ENCODE results near the gene TNFSF13.

The TNFSF13 gene

DNA sequence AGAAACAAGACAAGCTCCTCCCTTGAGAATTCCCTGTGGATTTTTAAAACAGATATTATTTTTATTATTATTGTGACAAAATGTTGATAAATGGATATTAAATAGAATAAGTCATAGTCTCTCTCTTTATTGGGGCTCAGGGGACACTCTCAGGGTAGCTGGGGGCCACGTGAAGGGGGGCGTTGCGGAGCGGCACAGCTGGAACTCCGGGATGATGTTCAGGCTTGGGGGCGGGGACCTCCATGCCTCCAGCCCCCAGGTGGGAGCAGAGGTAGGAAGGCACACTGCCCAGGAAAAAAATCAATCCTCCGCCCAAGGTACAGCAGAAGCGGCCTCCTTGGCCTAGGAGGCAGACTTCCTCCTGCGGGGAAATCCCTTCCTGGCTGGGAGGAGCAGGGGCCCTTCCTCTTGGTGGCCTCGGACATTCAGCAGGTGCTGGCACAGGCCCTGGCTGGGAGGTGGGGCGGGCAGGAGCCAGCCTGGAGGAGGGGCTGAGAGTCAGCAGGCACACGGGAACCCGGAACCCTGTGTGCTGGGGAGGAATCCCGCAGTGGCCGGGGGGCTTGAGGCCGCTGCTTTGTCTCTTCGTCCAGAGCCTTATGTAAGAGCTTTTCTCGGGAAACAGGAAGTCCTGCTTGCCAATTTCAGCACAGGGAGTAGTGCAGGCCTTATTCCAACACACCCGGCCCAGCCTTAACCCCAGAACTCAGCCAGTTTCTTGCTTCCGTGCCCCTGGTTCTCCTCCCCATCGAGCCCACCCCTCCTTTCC is 591 bp upstream of the TNFSF13 start:
- H3K4me3 ChIP-seq (ENCODE audit: low read length): peak overlapping the region; percentile 44
- peaks cover 34% of the 10 kb centered on the region for H3K4me1 ChIP-seq (ENCODE audit: low read length)
- DNase-seq: peak; percentile 80
- TF ChIP-seq EZH2 (optimal IDR thresholded peaks at IDR 0.05; ENCODE audit: low read depth, low read length): no peak
- no peak for TF ChIP-seq EZH2phosphoT487 (IDR thresholded peaks at IDR 0.05; ENCODE audit: low read length)
- TF ChIP-seq, protein P1, sequence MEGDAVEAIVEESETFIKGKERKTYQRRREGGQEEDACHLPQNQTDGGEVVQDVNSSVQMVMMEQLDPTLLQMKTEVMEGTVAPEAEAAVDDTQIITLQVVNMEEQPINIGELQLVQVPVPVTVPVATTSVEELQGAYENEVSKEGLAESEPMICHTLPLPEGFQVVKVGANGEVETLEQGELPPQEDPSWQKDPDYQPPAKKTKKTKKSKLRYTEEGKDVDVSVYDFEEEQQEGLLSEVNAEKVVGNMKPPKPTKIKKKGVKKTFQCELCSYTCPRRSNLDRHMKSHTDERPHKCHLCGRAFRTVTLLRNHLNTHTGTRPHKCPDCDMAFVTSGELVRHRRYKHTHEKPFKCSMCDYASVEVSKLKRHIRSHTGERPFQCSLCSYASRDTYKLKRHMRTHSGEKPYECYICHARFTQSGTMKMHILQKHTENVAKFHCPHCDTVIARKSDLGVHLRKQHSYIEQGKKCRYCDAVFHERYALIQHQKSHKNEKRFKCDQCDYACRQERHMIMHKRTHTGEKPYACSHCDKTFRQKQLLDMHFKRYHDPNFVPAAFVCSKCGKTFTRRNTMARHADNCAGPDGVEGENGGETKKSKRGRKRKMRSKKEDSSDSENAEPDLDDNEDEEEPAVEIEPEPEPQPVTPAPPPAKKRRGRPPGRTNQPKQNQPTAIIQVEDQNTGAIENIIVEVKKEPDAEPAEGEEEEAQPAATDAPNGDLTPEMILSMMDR (IDR thresholded peaks at IDR 0.05; ENCODE audit: low read length): no peak
- no peak overlapping the region for H3K27ac ChIP-seq (ENCODE audit: low read length)
- peaks cover 17% of the 10 kb centered on the region for H3K79me2 ChIP-seq (ENCODE audit: low read length)
- peak overlapping the region; percentile 68 for H2AFZ ChIP-seq (ENCODE audit: low read length)
- peak overlapping the region; percentile 77 for H3K4me2 ChIP-seq (ENCODE audit: low read depth, low read length)
- H3K36me3 ChIP-seq (replicated peaks; ENCODE audit: insufficient read depth, low read length): no peaks in the 10 kb centered on the region
- H3F3A ChIP-seq (ENCODE audit: insufficient read depth, low read length): peaks cover 21% of the 10 kb centered on the region
- H3K27me3 ChIP-seq (replicated peaks; ENCODE audit: insufficient read depth, low read length): no peaks in the 10 kb centered on the region
- H4K20me1 ChIP-seq (ENCODE audit: insufficient read depth, low read length): no peaks in the 10 kb centered on the region
- H3K9me3 ChIP-seq (replicated peaks; ENCODE audit: insufficient read depth, low read length): no peaks in the 10 kb centered on the region
- peak overlapping the region; percentile 48; the same call in 1 of the 2 replicates for H3K9ac ChIP-seq (ENCODE audit: low read length)
- no peaks in the 10 kb centered on the region for H3K9me2 ChIP-seq (replicated peaks; ENCODE audit: insufficient read depth, low read length)

DNA sequence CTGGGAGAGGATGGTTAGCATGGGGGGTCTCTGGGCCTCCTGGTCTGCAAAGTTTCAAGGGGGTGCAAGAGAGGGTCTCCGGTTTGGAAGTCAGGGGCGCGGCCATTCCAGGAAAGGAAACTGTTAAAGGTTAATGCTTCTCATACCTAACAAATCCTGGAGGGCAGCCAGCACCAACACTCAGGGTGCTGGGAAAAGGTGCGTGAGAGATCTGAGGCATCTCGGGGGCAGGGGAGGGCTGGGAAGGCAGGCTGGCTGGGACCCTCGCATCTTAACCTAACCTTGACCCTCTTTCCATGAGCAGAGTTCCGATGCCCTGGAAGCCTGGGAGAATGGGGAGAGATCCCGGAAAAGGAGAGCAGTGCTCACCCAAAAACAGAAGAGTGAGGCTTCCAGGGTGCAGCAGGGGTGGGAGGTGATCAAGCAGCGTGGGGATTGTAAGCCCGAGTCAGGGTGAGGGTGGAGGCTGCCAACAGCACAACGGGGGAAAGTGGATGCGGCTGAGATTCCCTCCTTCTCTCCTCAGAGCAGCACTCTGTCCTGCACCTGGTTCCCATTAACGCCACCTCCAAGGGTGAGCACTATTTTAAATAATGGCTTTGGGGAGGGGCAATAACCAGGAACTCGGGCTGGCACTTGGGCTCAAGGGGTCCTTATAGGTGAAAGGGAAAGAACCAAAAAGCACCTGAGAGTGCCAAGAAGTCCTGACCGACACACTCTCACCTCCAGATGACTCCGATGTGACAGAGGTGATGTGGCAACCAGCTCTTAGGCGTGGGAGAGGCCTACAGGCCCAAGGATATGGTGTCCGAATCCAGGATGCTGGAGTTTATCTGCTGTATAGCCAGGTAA is 996 bp downstream of the TNFSF13 start:
- no peaks in the 10 kb centered on the region for H3K36me3 ChIP-seq (replicated peaks; ENCODE audit: insufficient read depth, low read length)
- H4K20me1 ChIP-seq (ENCODE audit: insufficient read depth, low read length): no peaks in the 10 kb centered on the region
- no peaks in the 10 kb centered on the region for H3K9me3 ChIP-seq (replicated peaks; ENCODE audit: insufficient read depth, low read length)
- no peak overlapping the region; the same call in 1 of the 2 replicates for H3K9ac ChIP-seq (ENCODE audit: low read length)
- H3K9me2 ChIP-seq (replicated peaks; ENCODE audit: insufficient read depth, low read length): no peaks in the 10 kb centered on the region
- H2AFZ ChIP-seq (ENCODE audit: low read length): peak overlapping the region; percentile 92; the same call in 1 of the 2 replicates
- H3K27ac ChIP-seq (ENCODE audit: low read length): no peak overlapping the region
- TF ChIP-seq EZH2 (optimal IDR thresholded peaks at IDR 0.05; ENCODE audit: low read depth, low read length) (no peak), EZH2phosphoT487 (IDR thresholded peaks at IDR 0.05; ENCODE audit: low read length) (no peak)
- TF ChIP-seq, protein P1 (IDR thresholded peaks at IDR 0.05; ENCODE audit: low read length): no peak
- H3F3A ChIP-seq (ENCODE audit: insufficient read depth, low read length): peaks cover 14% of the 10 kb centered on the region; the same call in 1 of the 2 replicates
- H3K4me1 ChIP-seq (ENCODE audit: low read length): peaks cover 26% of the 10 kb centered on the region
- no peak overlapping the region for H3K4me3 ChIP-seq (ENCODE audit: low read length)
- DNase-seq: no peak
- no peaks in the 10 kb centered on the region for H3K27me3 ChIP-seq (replicated peaks; ENCODE audit: insufficient read depth, low read length)
- peaks cover 33% of the 10 kb centered on the region for H3K79me2 ChIP-seq (ENCODE audit: low read length)
- H3K4me2 ChIP-seq (ENCODE audit: low read depth, low read length): peak overlapping the region; percentile 88; the same call in 1 of the 2 replicates

DNA sequence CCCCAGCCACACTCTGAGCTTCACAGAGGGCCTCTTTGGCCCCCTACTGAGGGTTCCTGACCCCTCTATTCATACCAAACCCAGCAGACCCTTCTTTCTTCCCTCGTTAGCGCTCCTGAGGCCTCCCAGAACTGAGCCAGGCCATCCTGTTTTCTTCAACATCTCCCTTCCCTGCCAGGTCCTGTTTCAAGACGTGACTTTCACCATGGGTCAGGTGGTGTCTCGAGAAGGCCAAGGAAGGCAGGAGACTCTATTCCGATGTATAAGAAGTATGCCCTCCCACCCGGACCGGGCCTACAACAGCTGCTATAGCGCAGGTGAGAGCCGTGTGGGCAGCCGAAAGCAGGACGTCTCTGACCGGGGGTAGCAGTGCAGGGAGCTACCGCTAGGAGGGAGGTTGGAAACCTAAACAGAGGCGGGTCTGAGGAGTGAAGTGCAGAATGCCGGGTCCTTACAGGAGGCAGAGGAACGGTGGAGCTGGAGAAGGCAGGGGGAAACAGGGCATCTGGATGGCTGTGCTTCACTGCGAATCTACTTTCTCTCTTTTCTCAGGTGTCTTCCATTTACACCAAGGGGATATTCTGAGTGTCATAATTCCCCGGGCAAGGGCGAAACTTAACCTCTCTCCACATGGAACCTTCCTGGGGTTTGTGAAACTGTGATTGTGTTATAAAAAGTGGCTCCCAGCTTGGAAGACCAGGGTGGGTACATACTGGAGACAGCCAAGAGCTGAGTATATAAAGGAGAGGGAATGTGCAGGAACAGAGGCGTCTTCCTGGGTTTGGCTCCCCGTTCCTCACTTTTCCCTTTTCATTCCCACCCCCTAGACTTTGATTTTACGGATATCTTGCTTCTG is 1.9 kb downstream of the TNFSF13 start:
- peaks cover 42% of the 10 kb centered on the region for H3K79me2 ChIP-seq (ENCODE audit: low read length)
- no peak for TF ChIP-seq EZH2phosphoT487 (IDR thresholded peaks at IDR 0.05; ENCODE audit: low read length)
- TF ChIP-seq, protein P1 (IDR thresholded peaks at IDR 0.05; ENCODE audit: low read length): peak; percentile 81
- no peak overlapping the region for H3K27ac ChIP-seq (ENCODE audit: low read length)
- H3K9me2 ChIP-seq (replicated peaks; ENCODE audit: insufficient read depth, low read length): no peaks in the 10 kb centered on the region
- H3K4me2 ChIP-seq (ENCODE audit: low read depth, low read length): peak overlapping the region; percentile 88
- H2AFZ ChIP-seq (ENCODE audit: low read length): peak overlapping the region; percentile 92
- peak; percentile 75 for DNase-seq
- H3K4me1 ChIP-seq (ENCODE audit: low read length): peaks cover 26% of the 10 kb centered on the region
- peaks cover 6% of the 10 kb centered on the region; the same call in 1 of the 2 replicates for H3K36me3 ChIP-seq (replicated peaks; ENCODE audit: insufficient read depth, low read length)
- no peaks in the 10 kb centered on the region for H3K9me3 ChIP-seq (replicated peaks; ENCODE audit: insufficient read depth, low read length)
- H3K27me3 ChIP-seq (replicated peaks; ENCODE audit: insufficient read depth, low read length): no peaks in the 10 kb centered on the region
- peaks cover 14% of the 10 kb centered on the region; the same call in 1 of the 2 replicates for H3F3A ChIP-seq (ENCODE audit: insufficient read depth, low read length)
- peak overlapping the region; percentile 26; the same call in 1 of the 2 replicates for H3K9ac ChIP-seq (ENCODE audit: low read length)
- H4K20me1 ChIP-seq (ENCODE audit: insufficient read depth, low read length): no peaks in the 10 kb centered on the region
- peak overlapping the region; percentile 73 for H3K4me3 ChIP-seq (ENCODE audit: low read length)
